ENCODE data around the gene TRAM2. TPM values are rescaled to one million over a fixed set of nuclear protein-coding genes. Genes with fewer than 3 reads are reported as not detected.

Gene TRAM2
- total and polyA plus RNA-seq, 10 of the 15 experiments (the other 5 are each of a cell fraction or from before 2014, with no cell fraction given) = 2.5 to 15.0 (median 11.0) TPM

- RAD21 ChIA-PET (ENCODE audit: unreplicated experiment) = interaction anchor here (0.6 to 1.8 kb wide), 5 partner anchors 29 to 91 kb away, joined by 3 to 11 read pairs (median 3); partner anchors contain the start of gene EFHC1
- Histone ChIP-seq H3K4me3 (no peak overlapping the region), H3K27ac (ENCODE audit: control insufficient read depth, insufficient read depth) (no peak overlapping the region), H2AFZ (ENCODE audit: control insufficient read depth, low read depth, low read length) (no peak overlapping the region), H3K9ac (ENCODE audit: control insufficient read depth, insufficient read depth, low read length) (no peak overlapping the region), H4K20me1 (ENCODE audit: control insufficient read depth, insufficient read depth) (no peaks in the 10 kb centered on the region; the same call in 1 of the 2 replicates), H3K4me2 (ENCODE audit: control insufficient read depth, insufficient read depth) (no peak overlapping the region), H3K9me3 (replicated peaks; ENCODE audit: control insufficient read depth, insufficient read depth, low read length) (no peaks in the 10 kb centered on the region), H3K79me2 (ENCODE audit: control insufficient read depth, insufficient read depth, low read length) (no peaks in the 10 kb centered on the region), H3K4me1 (ENCODE audit: control insufficient read depth, insufficient read depth, low read length) (no peaks in the 10 kb centered on the region; the same call in 1 of the 2 replicates), H3K36me3 (ENCODE audit: control insufficient read depth in 2 of 2, insufficient read depth in 2 of 2, low read length in 1 of 2) (peaks cover 6 to 17% of the 10 kb centered on the region in 2 experiments; a peak in 3 of 4 replicates), H3K27me3 (replicated peaks in 1 of 2; ENCODE audit: control insufficient read depth in 2 of 2, insufficient read depth in 2 of 2, low read length in 1 of 2) (no peaks in the 10 kb centered on the region)
- ATAC-seq (no peak), FAIRE-seq (no peak), DNase-seq (ENCODE audit: low read depth, low spot score) (no peak)
- WGBS (ENCODE audit: insufficient coverage, insufficient replicate concordance, low lambda C conversion rate, missing lambda C conversion rate) = 88% methylated on average over 9 of the region's 9 CpGs
- in situ Hi-C loops (cut with MboI) = no loop called here
- CTCF ChIA-PET = interaction anchor here (0.7 to 1.8 kb wide), 7 partner anchors 29 to 199 kb away, joined by 3 to 21 read pairs (median 4); partner anchors contain the start of gene EFHC1
- POLR2A ChIA-PET = no interaction called here
- SMC1A ChIA-PET (ENCODE audit: uncharacterized antibody, unreplicated experiment) = interaction anchor here (1.0 to 1.7 kb wide), 5 partner anchors 11 to 90 kb away, joined by 3 to 5 read pairs (median 3); no protein-coding TSS in a partner anchor
- no TSS peak for BruUV-seq (replicated peaks)
- intact Hi-C loops (cut with micrococcal nuclease; ENCODE audit: unreplicated experiment) = no loop called here
- no peak for TF ChIP-seq NFYB (IDR thresholded peaks at IDR 0.05; ENCODE audit: insufficient read depth, low read depth, low read length)
- TF ChIP-seq, protein P1, sequence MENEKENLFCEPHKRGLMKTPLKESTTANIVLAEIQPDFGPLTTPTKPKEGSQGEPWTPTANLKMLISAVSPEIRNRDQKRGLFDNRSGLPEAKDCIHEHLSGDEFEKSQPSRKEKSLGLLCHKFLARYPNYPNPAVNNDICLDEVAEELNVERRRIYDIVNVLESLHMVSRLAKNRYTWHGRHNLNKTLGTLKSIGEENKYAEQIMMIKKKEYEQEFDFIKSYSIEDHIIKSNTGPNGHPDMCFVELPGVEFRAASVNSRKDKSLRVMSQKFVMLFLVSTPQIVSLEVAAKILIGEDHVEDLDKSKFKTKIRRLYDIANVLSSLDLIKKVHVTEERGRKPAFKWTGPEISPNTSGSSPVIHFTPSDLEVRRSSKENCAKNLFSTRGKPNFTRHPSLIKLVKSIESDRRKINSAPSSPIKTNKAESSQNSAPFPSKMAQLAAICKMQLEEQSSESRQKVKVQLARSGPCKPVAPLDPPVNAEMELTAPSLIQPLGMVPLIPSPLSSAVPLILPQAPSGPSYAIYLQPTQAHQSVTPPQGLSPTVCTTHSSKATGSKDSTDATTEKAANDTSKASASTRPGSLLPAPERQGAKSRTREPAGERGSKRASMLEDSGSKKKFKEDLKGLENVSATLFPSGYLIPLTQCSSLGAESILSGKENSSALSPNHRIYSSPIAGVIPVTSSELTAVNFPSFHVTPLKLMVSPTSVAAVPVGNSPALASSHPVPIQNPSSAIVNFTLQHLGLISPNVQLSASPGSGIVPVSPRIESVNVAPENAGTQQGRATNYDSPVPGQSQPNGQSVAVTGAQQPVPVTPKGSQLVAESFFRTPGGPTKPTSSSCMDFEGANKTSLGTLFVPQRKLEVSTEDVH (IDR thresholded peaks at IDR 0.05; ENCODE audit: low read depth, partially characterized antibody) = no peak
- TF ChIP-seq, protein P2, sequence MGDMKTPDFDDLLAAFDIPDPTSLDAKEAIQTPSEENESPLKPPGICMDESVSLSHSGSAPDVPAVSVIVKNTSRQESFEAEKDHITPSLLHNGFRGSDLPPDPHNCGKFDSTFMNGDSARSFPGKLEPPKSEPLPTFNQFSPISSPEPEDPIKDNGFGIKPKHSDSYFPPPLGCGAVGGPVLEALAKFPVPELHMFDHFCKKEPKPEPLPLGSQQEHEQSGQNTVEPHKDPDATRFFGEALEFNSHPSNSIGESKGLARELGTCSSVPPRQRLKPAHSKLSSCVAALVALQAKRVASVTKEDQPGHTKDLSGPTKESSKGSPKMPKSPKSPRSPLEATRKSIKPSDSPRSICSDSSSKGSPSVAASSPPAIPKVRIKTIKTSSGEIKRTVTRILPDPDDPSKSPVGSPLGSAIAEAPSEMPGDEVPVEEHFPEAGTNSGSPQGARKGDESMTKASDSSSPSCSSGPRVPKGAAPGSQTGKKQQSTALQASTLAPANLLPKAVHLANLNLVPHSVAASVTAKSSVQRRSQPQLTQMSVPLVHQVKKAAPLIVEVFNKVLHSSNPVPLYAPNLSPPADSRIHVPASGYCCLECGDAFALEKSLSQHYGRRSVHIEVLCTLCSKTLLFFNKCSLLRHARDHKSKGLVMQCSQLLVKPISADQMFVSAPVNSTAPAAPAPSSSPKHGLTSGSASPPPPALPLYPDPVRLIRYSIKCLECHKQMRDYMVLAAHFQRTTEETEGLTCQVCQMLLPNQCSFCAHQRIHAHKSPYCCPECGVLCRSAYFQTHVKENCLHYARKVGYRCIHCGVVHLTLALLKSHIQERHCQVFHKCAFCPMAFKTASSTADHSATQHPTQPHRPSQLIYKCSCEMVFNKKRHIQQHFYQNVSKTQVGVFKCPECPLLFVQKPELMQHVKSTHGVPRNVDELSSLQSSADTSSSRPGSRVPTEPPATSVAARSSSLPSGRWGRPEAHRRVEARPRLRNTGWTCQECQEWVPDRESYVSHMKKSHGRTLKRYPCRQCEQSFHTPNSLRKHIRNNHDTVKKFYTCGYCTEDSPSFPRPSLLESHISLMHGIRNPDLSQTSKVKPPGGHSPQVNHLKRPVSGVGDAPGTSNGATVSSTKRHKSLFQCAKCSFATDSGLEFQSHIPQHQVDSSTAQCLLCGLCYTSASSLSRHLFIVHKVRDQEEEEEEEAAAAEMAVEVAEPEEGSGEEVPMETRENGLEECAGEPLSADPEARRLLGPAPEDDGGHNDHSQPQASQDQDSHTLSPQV (IDR thresholded peaks at IDR 0.05) = no peak
- TF ChIP-seq MYB (IDR thresholded peaks at IDR 0.05; ENCODE audit: borderline replicate concordance, low read depth, low read length) = no peak
- TF ChIP-seq NFXL1 (IDR thresholded peaks at IDR 0.05; ENCODE audit: borderline replicate concordance) = no peak
- no peak for TF ChIP-seq POU2F2 (IDR thresholded peaks at IDR 0.05; ENCODE audit: borderline replicate concordance, low read depth, low read length)
- TF ChIP-seq, protein P3, sequence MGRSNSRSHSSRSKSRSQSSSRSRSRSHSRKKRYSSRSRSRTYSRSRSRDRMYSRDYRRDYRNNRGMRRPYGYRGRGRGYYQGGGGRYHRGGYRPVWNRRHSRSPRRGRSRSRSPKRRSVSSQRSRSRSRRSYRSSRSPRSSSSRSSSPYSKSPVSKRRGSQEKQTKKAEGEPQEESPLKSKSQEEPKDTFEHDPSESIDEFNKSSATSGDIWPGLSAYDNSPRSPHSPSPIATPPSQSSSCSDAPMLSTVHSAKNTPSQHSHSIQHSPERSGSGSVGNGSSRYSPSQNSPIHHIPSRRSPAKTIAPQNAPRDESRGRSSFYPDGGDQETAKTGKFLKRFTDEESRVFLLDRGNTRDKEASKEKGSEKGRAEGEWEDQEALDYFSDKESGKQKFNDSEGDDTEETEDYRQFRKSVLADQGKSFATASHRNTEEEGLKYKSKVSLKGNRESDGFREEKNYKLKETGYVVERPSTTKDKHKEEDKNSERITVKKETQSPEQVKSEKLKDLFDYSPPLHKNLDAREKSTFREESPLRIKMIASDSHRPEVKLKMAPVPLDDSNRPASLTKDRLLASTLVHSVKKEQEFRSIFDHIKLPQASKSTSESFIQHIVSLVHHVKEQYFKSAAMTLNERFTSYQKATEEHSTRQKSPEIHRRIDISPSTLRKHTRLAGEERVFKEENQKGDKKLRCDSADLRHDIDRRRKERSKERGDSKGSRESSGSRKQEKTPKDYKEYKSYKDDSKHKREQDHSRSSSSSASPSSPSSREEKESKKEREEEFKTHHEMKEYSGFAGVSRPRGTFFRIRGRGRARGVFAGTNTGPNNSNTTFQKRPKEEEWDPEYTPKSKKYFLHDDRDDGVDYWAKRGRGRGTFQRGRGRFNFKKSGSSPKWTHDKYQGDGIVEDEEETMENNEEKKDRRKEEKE (IDR thresholded peaks at IDR 0.05) = no peak
- TF ChIP-seq, protein P4, sequence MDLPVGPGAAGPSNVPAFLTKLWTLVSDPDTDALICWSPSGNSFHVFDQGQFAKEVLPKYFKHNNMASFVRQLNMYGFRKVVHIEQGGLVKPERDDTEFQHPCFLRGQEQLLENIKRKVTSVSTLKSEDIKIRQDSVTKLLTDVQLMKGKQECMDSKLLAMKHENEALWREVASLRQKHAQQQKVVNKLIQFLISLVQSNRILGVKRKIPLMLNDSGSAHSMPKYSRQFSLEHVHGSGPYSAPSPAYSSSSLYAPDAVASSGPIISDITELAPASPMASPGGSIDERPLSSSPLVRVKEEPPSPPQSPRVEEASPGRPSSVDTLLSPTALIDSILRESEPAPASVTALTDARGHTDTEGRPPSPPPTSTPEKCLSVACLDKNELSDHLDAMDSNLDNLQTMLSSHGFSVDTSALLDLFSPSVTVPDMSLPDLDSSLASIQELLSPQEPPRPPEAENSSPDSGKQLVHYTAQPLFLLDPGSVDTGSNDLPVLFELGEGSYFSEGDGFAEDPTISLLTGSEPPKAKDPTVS (IDR thresholded peaks at IDR 0.05; ENCODE audit: low read depth, low read length) = no peak
- no peak for TF ChIP-seq TCF12 (IDR thresholded peaks at IDR 0.05; ENCODE audit: low read depth, low read length)
- no peak for TF ChIP-seq RAD21 (IDR thresholded peaks at IDR 0.05; ENCODE audit: insufficient read depth, low read depth, low read length)
Measured at GRCh38 chr6:52506476-52506875, 70.4 kb downstream of the TRAM2 start.
